Activated CD4-positive, alpha-beta T cell treated with anti-CD3 and anti-CD28 coated beads, Interleukin-2, amount 10 ng/mL, durations not matched to agents 7 days and 5 days (primary cell): Measurements from ENCODE around the gene CTPS2. TPM values are rescaled to one million over a fixed set of nuclear protein-coding genes. Genes with fewer than 3 reads are reported as not detected.

ENCODE experiments used
- CTCF ChIA-PET: fragments of 350-600 bp; sonication (Branson Sonifier 250); formaldehyde crosslinking; loops from one replicate; lab custom pipeline; 2021; ENCODE audit warnings: antibody characterized with exemption; lab: Charles Lee
- POLR2A ChIA-PET: fragments of 350-600 bp; sonication (Branson Sonifier 250); formaldehyde crosslinking; loops from one replicate; lab custom pipeline; 2021; ENCODE audit warnings: antibody characterized with exemption; lab: Charles Lee
- DNase-seq: peaks from one replicate; pipeline ENCODE4 v3.0.0-alpha.2; 2020
- H3K27ac Mint-ChIP-seq: one replicate; pipeline ENCODE4 v1.8.0; 2021; ENCODE audit warnings: mild to moderate bottlenecking, moderate library complexity, mixed read lengths
- H3K27me3 Mint-ChIP-seq: one replicate; pipeline ENCODE4 v1.8.0; 2021; ENCODE audit warnings: mixed read lengths
- H3K36me3 Mint-ChIP-seq: one replicate; pipeline ENCODE4 v1.8.0; 2021; ENCODE audit warnings: low read depth, mixed read lengths
- H3K4me1 Mint-ChIP-seq: one replicate; pipeline ENCODE4 v1.8.0; 2021; ENCODE audit warnings: mixed read lengths
- H3K4me3 Mint-ChIP-seq: one replicate; pipeline ENCODE4 v1.8.0; 2021; ENCODE audit warnings: mild to moderate bottlenecking, moderate library complexity, mixed read lengths
- H3K9me3 Mint-ChIP-seq: one replicate; pipeline ENCODE4 v1.8.0; 2021; ENCODE audit warnings: mixed read lengths
- total RNA-seq, 2 experiments: library from RNA; stranded (reverse); gene quantifications; one replicate each; pipeline ENCODE4 v1.2.3, GENCODE V29; 2021

CTPS2 gene
- total RNA-seq, 2 experiments from 2014 or later: 4.0 to 4.1 TPM

- Mint-ChIP-seq H3K36me3 (peaks cover 3% of the 10 kb centered on the region), H3K4me3 (no peak overlapping the region), H3K27me3 (no peaks in the 10 kb centered on the region), H3K9me3 (no peaks in the 10 kb centered on the region), H3K4me1 (peaks cover 12% of the 10 kb centered on the region), H3K27ac (no peak overlapping the region)
- ChIA-PET POLR2A (no interaction called here), CTCF (no interaction called here)
- no peak for DNase-seq
Measured at GRCh38 chrX:16708016-16708415, 4.5 kb downstream of the CTPS2 start.

GRCh38 chrX:16705370-16705769 is 7.1 kb downstream of the CTPS2 start:
- POLR2A ChIA-PET: no interaction called here
- Mint-ChIP-seq H3K4me3 (no peak overlapping the region), H3K27ac (no peak overlapping the region), H3K27me3 (no peaks in the 10 kb centered on the region), H3K4me1 (no peaks in the 10 kb centered on the region), H3K36me3 (peaks cover 3% of the 10 kb centered on the region), H3K9me3 (no peaks in the 10 kb centered on the region)
- no peak for DNase-seq
- CTCF ChIA-PET: no interaction called here

GRCh38 chrX:16702700-16703599 is 9.5 kb downstream of the CTPS2 start:
- H3K27ac Mint-ChIP-seq: no peak overlapping the region
- no peaks in the 10 kb centered on the region for H3K9me3 Mint-ChIP-seq
- no peaks in the 10 kb centered on the region for H3K36me3 Mint-ChIP-seq
- no peaks in the 10 kb centered on the region for H3K4me1 Mint-ChIP-seq
- CTCF ChIA-PET: interaction anchor here (0.7 kb wide), 1 partner anchor 21 kb away, joined by 7 read pairs; no protein-coding TSS in a partner anchor
- POLR2A ChIA-PET: no interaction called here
- no peaks in the 10 kb centered on the region for H3K27me3 Mint-ChIP-seq
- no peak for DNase-seq
- no peak overlapping the region for H3K4me3 Mint-ChIP-seq

GRCh38 chrX:16700734-16701133 is 11.7 kb downstream of the CTPS2 start:
- DNase-seq: no peak
- POLR2A ChIA-PET: no interaction called here
- peaks cover 2% of the 10 kb centered on the region for H3K36me3 Mint-ChIP-seq
- H3K27ac Mint-ChIP-seq: no peak overlapping the region
- no peak overlapping the region for H3K4me3 Mint-ChIP-seq
- CTCF ChIA-PET: no interaction called here
- peaks cover 1% of the 10 kb centered on the region for H3K4me1 Mint-ChIP-seq
- H3K27me3 Mint-ChIP-seq: no peaks in the 10 kb centered on the region
- H3K9me3 Mint-ChIP-seq: no peaks in the 10 kb centered on the region

GRCh38 chrX:16699389-16699788 is 13.1 kb downstream of the CTPS2 start:
- POLR2A ChIA-PET: no interaction called here
- Mint-ChIP-seq H3K36me3 (peaks cover 2% of the 10 kb centered on the region), H3K27ac (no peak overlapping the region), H3K4me1 (peaks cover 1% of the 10 kb centered on the region), H3K27me3 (no peaks in the 10 kb centered on the region), H3K9me3 (no peaks in the 10 kb centered on the region), H3K4me3 (no peak overlapping the region)
- DNase-seq: no peak
- CTCF ChIA-PET: interaction anchor here (1.0 kb wide), 1 partner anchor 14 kb away, joined by 3 read pairs; no protein-coding TSS in a partner anchor

GRCh38 chrX:16696956-16697355 is 15.5 kb downstream of the CTPS2 start:
- no peak for DNase-seq
- POLR2A ChIA-PET: no interaction called here
- H3K4me3 Mint-ChIP-seq: no peak overlapping the region
- H3K4me1 Mint-ChIP-seq: peaks cover 1% of the 10 kb centered on the region
- CTCF ChIA-PET: interaction anchor here (1.0 to 1.3 kb wide), 2 partner anchors 17 to 841 kb away, joined by 3 to 4 read pairs; no protein-coding TSS in a partner anchor
- H3K27ac Mint-ChIP-seq: no peak overlapping the region
- H3K36me3 Mint-ChIP-seq: peaks cover 2% of the 10 kb centered on the region
- no peaks in the 10 kb centered on the region for H3K27me3 Mint-ChIP-seq
- H3K9me3 Mint-ChIP-seq: no peaks in the 10 kb centered on the region

GRCh38 chrX:16695079-16695676 is 17.3 kb downstream of the CTPS2 start:
- H3K9me3 Mint-ChIP-seq: no peaks in the 10 kb centered on the region
- DNase-seq: peak; percentile 60
- no peak overlapping the region for H3K27ac Mint-ChIP-seq
- CTCF ChIA-PET: interaction anchor here (1.0 kb wide), 1 partner anchor 13 kb away, joined by 3 read pairs; no protein-coding TSS in a partner anchor
- no peak overlapping the region for H3K4me3 Mint-ChIP-seq
- H3K27me3 Mint-ChIP-seq: no peaks in the 10 kb centered on the region
- H3K4me1 Mint-ChIP-seq: peaks cover 1% of the 10 kb centered on the region
- peaks cover 2% of the 10 kb centered on the region for H3K36me3 Mint-ChIP-seq
- POLR2A ChIA-PET: no interaction called here

- Mint-ChIP-seq H3K27ac (no peak overlapping the region), H3K36me3 (no peaks in the 10 kb centered on the region), H3K9me3 (no peaks in the 10 kb centered on the region), H3K4me3 (no peak overlapping the region), H3K27me3 (no peaks in the 10 kb centered on the region), H3K4me1 (no peaks in the 10 kb centered on the region)
- no peak for DNase-seq
- ChIA-PET POLR2A (no interaction called here), CTCF (interaction anchor here (0.6 to 1.5 kb wide), 2 partner anchors 10 to 63 kb away, joined by 3 read pairs; no protein-coding TSS in a partner anchor)
Measured at GRCh38 chrX:16687514-16687913, 25.0 kb downstream of the CTPS2 start.

- H3K4me1 Mint-ChIP-seq: no peaks in the 10 kb centered on the region
- H3K9me3 Mint-ChIP-seq: no peaks in the 10 kb centered on the region
- no peak overlapping the region for H3K4me3 Mint-ChIP-seq
- no peaks in the 10 kb centered on the region for H3K36me3 Mint-ChIP-seq
- no peaks in the 10 kb centered on the region for H3K27me3 Mint-ChIP-seq
- ChIA-PET POLR2A (no interaction called here), CTCF (interaction anchor here (1.6 kb wide), 1 partner anchor 12 kb away, joined by 3 read pairs; no protein-coding TSS in a partner anchor)
- no peak overlapping the region for H3K27ac Mint-ChIP-seq
- DNase-seq: no peak
Measured at GRCh38 chrX:16683007-16683664, 29.3 kb downstream of the CTPS2 start.

- Mint-ChIP-seq H3K36me3 (no peaks in the 10 kb centered on the region), H3K4me1 (no peaks in the 10 kb centered on the region), H3K27ac (no peak overlapping the region), H3K4me3 (no peak overlapping the region), H3K27me3 (no peaks in the 10 kb centered on the region), H3K9me3 (no peaks in the 10 kb centered on the region)
- CTCF ChIA-PET: no interaction called here
- no peak for DNase-seq
- POLR2A ChIA-PET: no interaction called here
Measured at GRCh38 chrX:16678689-16679088, 33.8 kb downstream of the CTPS2 start.

- Mint-ChIP-seq H3K36me3 (no peaks in the 10 kb centered on the region), H3K27me3 (no peaks in the 10 kb centered on the region), H3K27ac (no peak overlapping the region), H3K4me1 (no peaks in the 10 kb centered on the region), H3K9me3 (no peaks in the 10 kb centered on the region), H3K4me3 (no peak overlapping the region)
- ChIA-PET CTCF (interaction anchor here (0.6 kb wide), 1 partner anchor 703 kb away, joined by 4 read pairs; no protein-coding TSS in a partner anchor), POLR2A (no interaction called here)
- DNase-seq: peak; percentile 42
Measured at GRCh38 chrX:16671005-16671404, 41.5 kb downstream of the CTPS2 start.

- no peaks in the 10 kb centered on the region for H3K9me3 Mint-ChIP-seq
- H3K27me3 Mint-ChIP-seq: no peaks in the 10 kb centered on the region
- H3K27ac Mint-ChIP-seq: no peak overlapping the region
- ChIA-PET POLR2A (no interaction called here), CTCF (no interaction called here)
- H3K36me3 Mint-ChIP-seq: no peaks in the 10 kb centered on the region
- no peak for DNase-seq
- no peak overlapping the region for H3K4me3 Mint-ChIP-seq
- H3K4me1 Mint-ChIP-seq: no peaks in the 10 kb centered on the region
Measured at GRCh38 chrX:16666541-16666940, 45.9 kb downstream of the CTPS2 start.
